OCI-LY1 (cell line): ENCODE results near the gene PLXNA2.

Experiments used
- H2AFZ ChIP-seq: fragments of 200-600 bp; sonication (generic), shearing (Covaris generic); 2 replicates; pipeline ENCODE4 v1.6.0; 2014; ENCODE audit warnings: antibody characterized with exemption, mild to moderate bottlenecking, low read length
- H3F3A ChIP-seq: fragments of 200-600 bp; sonication (generic), shearing (Covaris generic); 2 replicates; pipeline ENCODE4 v1.6.0; 2014; ENCODE audit warnings: mild to moderate bottlenecking, antibody characterized with exemption, low read length, moderate library complexity; ENCODE audit not compliant: insufficient read depth
- H3K27ac ChIP-seq: fragments of 200-600 bp; sonication (generic); 2 replicates; pipeline ENCODE4 v1.5.1; 2014; ENCODE audit warnings: low read length, mixed run types, mild to moderate bottlenecking, low read depth; ENCODE audit not compliant: poor library complexity, severe bottlenecking
- H3K27me3 ChIP-seq: fragments of 200-600 bp; sonication (generic); 2 replicates; pipeline ENCODE4 v1.6.0; 2014; ENCODE audit warnings: antibody characterized with exemption, mild to moderate bottlenecking, low read length, moderate library complexity; ENCODE audit not compliant: insufficient read depth
- H3K36me3 ChIP-seq: fragments of 200-600 bp; sonication (generic); 2 replicates; pipeline ENCODE4 v1.6.1; 2014; ENCODE audit warnings: mild to moderate bottlenecking, antibody characterized with exemption, low read length, moderate library complexity, mixed read lengths; ENCODE audit not compliant: insufficient read depth
- H3K4me1 ChIP-seq: fragments of 200-600 bp; sonication (generic); 2 replicates; pipeline ENCODE4 v1.5.1; 2014; ENCODE audit warnings: mild to moderate bottlenecking, low read length, moderate library complexity; ENCODE audit not compliant: insufficient read depth, severe bottlenecking
- H3K4me2 ChIP-seq: fragments of 200-600 bp; sonication (generic), shearing (Covaris generic); 2 replicates; pipeline ENCODE4 v1.6.1; 2014; ENCODE audit warnings: low read length
- H3K4me3 ChIP-seq: fragments of 200-600 bp; sonication (generic); 2 replicates; pipeline ENCODE4 v1.5.1; 2014; ENCODE audit warnings: low read length, low read depth, mild to moderate bottlenecking, mixed read lengths; ENCODE audit not compliant: poor library complexity, severe bottlenecking
- H3K79me2 ChIP-seq: fragments of 200-600 bp; shearing (Covaris generic); 2 replicates; pipeline ENCODE4 v1.6.1; 2016; ENCODE audit warnings: mixed run types, low read length, mixed read lengths; ENCODE audit not compliant: insufficient read depth
- H3K9ac ChIP-seq: fragments of 200-600 bp; sonication (generic), shearing (Covaris generic); 2 replicates; pipeline ENCODE4 v1.6.1; 2014; ENCODE audit warnings: mild to moderate bottlenecking, low read length, mixed read lengths
- H3K9me2 ChIP-seq: fragments of 200-600 bp; sonication (generic), shearing (Covaris generic); 2 replicates; pipeline ENCODE4 v1.6.1; 2014; ENCODE audit warnings: low read depth, mild to moderate bottlenecking, low read length, mixed read lengths
- H3K9me3 ChIP-seq: fragments of 200-600 bp; shearing (Covaris generic); 2 replicates; pipeline ENCODE4 v1.6.1; 2014; ENCODE audit warnings: low read length, mixed read lengths
- H4K20me1 ChIP-seq: fragments of 200-600 bp; sonication (generic), shearing (Covaris generic); 2 replicates; pipeline ENCODE4 v1.6.0; 2016; ENCODE audit warnings: mild to moderate bottlenecking, low read length; ENCODE audit not compliant: insufficient read depth
- CTCF ChIP-seq: fragments of 200-600 bp; sonication (generic), shearing (Covaris generic); IDR thresholded peaks from 2 replicates; pipeline ENCODE4 v1.5.1; 2017; ENCODE audit warnings: mild to moderate bottlenecking, antibody characterized with exemption, low read length, moderate library complexity, mixed read lengths
- EZH2 ChIP-seq: fragments of 200-600 bp; sonication (generic), shearing (Covaris generic); IDR thresholded peaks from 2 replicates; pipeline ENCODE4 v1.8.0; 2017; ENCODE audit warnings: borderline replicate concordance, mixed run types, mild to moderate bottlenecking, antibody characterized with exemption, low read length, moderate library complexity, mixed read lengths

PLXNA2 gene

DNA sequence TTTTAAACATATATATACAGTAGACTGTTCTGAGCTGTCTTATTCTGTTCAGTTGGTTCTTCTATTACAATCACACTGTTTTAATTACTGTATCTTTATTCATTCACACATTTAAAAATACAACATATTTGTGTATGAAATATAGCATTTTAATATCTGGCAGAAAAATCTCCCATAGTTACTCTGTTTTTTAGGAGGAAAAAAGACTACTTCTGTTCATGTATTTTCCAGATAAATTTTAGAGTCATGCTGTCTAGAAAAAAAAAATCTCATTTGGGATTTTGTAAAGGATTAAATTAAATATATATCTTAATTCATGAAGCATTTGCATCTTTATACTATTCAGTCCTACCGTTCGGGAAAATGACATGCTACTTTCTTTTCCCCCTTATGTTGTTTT, 231.5 kb downstream of the PLXNA2 start:
- Histone ChIP-seq H3K9ac (no peak overlapping the region), H3K27ac (no peak overlapping the region), H3K4me3 (no peak overlapping the region), H2AFZ (no peak overlapping the region), H3K9me3 (no peaks in the 10 kb centered on the region), H4K20me1 (no peaks in the 10 kb centered on the region), H3K27me3 (no peaks in the 10 kb centered on the region), H3K36me3 (no peaks in the 10 kb centered on the region), H3K79me2 (no peaks in the 10 kb centered on the region), H3K4me2 (no peak overlapping the region), H3K4me1 (no peaks in the 10 kb centered on the region), H3F3A (no peaks in the 10 kb centered on the region), H3K9me2 (no peaks in the 10 kb centered on the region)
- TF ChIP-seq CTCF (no peak), EZH2 (no peak)

- H3K9me2 ChIP-seq: no peaks in the 10 kb centered on the region
- no peak overlapping the region for H3K4me2 ChIP-seq
- H3K27ac ChIP-seq: no peak overlapping the region
- H3K36me3 ChIP-seq: no peaks in the 10 kb centered on the region
- no peak overlapping the region for H3K4me3 ChIP-seq
- no peaks in the 10 kb centered on the region for H3F3A ChIP-seq
- H3K4me1 ChIP-seq: no peaks in the 10 kb centered on the region
- no peak overlapping the region for H2AFZ ChIP-seq
- TF ChIP-seq EZH2 (no peak), CTCF (no peak)
- H3K79me2 ChIP-seq: no peaks in the 10 kb centered on the region
- no peaks in the 10 kb centered on the region for H4K20me1 ChIP-seq
- H3K27me3 ChIP-seq: no peaks in the 10 kb centered on the region
- H3K9ac ChIP-seq: no peak overlapping the region
- H3K9me3 ChIP-seq: no peaks in the 10 kb centered on the region
These were observed 233.6 kb downstream of the PLXNA2 start for GRCh38 chr1:208010487-208011071.

- Histone ChIP-seq H3K4me1 (no peaks in the 10 kb centered on the region), H3K9me3 (no peaks in the 10 kb centered on the region), H3K27ac (no peak overlapping the region), H3K36me3 (no peaks in the 10 kb centered on the region), H3K27me3 (no peaks in the 10 kb centered on the region), H3K9ac (no peak overlapping the region), H4K20me1 (no peaks in the 10 kb centered on the region), H3F3A (no peaks in the 10 kb centered on the region), H3K4me3 (no peak overlapping the region), H3K9me2 (no peaks in the 10 kb centered on the region), H3K4me2 (no peak overlapping the region), H2AFZ (no peak overlapping the region), H3K79me2 (no peaks in the 10 kb centered on the region)
- TF ChIP-seq EZH2: no peak
- no peak for TF ChIP-seq CTCF
These were observed 234.3 kb downstream of the PLXNA2 start for GRCh38 chr1:208009706-208010444.
